Cerebellar nuclear complex (tissue), 1 donor: ENCODE data around the gene STAT5A.
"Not testable (repeated sequence)": the region's sequence is repeated elsewhere in the genome, so short reads cannot be mapped to it uniquely, and the experiment has no call there.

Source experiments
- DNase-seq, 2 experiments: peaks; one replicate each; lab custom pipeline; 2025; lab: John Stamatoyannopoulos, UW

Gene STAT5A

DNA sequence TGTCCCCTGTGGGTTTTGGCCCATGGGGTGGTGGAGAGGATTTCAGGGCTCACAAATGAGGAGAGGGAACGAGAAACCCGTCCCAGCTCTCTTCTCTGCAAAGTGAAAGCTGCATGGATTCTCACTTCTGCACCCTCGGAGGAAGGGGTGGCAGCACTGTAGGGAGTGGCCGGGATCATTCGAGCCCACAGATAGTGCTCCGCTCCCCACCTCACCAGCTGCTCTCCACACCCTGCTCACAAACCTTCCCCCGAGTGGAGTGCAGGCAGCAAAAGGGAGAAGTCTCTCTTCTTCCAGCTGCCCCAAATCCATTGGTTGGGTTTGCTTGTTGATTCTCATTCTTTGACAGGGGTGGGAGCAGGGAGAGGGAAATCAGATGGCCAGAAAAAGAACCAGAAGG lies 20.1 kb downstream of the STAT5A start:
- DNase-seq = no peak

DNA sequence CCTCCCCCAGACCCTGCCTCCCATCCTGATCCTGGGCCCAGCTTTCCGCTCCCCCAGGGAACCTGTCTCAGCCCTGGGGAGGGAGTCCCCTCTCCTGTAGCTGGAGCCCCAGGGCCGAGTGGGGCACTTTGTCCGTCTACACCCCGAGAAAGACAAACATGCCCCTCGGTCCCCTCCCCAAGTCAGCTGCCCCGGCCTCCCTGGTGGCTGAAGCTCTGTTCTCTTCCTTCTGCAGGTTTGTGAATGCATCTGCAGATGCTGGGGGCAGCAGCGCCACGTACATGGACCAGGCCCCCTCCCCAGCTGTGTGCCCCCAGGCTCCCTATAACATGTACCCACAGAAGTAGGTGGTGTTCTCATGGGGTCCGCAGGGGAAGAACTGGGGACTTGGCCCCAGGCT lies 20.8 kb downstream of the STAT5A start:
- no peak for DNase-seq

DNA sequence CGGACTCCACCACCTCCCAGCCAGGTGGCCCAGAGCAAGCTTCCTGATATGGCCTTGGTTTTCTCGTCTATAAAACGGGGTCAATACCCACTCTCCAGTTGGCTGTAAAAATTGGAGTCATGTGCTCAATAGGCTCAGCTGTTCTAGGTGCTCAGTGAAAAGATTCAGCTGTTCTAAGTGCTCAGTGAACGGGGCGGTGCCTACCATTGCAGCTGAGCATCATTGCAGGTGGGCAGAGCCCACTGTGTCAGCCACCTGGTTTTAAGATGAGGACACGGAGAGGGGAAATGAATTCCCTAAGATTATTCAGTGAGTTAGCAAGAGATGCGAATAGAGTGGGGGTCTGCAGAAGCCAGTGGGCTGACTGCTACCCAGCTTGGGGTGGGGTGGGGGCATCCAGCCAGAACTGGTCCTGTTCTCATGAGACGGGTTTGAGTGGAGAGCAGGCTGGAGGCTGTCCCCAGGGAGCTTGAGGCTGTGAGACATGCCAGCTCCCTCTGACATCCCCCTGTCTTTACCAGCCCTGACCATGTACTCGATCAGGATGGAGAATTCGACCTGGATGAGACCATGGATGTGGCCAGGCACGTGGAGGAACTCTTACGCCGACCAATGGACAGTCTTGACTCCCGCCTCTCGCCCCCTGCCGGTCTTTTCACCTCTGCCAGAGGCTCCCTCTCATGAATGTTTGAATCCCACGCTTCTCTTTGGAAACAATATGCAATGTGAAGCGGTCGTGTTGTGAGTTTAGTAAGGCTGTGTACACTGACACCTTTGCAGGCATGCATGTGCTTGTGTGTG lies 21.9 kb downstream of the STAT5A start:
- DNase-seq = no peak

DNA sequence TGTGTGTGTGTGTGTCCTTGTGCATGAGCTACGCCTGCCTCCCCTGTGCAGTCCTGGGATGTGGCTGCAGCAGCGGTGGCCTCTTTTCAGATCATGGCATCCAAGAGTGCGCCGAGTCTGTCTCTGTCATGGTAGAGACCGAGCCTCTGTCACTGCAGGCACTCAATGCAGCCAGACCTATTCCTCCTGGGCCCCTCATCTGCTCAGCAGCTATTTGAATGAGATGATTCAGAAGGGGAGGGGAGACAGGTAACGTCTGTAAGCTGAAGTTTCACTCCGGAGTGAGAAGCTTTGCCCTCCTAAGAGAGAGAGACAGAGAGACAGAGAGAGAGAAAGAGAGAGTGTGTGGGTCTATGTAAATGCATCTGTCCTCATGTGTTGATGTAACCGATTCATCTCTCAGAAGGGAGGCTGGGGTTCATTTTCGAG lies 22.5 kb downstream of the STAT5A start:
- DNase-seq = no peak

DNA sequence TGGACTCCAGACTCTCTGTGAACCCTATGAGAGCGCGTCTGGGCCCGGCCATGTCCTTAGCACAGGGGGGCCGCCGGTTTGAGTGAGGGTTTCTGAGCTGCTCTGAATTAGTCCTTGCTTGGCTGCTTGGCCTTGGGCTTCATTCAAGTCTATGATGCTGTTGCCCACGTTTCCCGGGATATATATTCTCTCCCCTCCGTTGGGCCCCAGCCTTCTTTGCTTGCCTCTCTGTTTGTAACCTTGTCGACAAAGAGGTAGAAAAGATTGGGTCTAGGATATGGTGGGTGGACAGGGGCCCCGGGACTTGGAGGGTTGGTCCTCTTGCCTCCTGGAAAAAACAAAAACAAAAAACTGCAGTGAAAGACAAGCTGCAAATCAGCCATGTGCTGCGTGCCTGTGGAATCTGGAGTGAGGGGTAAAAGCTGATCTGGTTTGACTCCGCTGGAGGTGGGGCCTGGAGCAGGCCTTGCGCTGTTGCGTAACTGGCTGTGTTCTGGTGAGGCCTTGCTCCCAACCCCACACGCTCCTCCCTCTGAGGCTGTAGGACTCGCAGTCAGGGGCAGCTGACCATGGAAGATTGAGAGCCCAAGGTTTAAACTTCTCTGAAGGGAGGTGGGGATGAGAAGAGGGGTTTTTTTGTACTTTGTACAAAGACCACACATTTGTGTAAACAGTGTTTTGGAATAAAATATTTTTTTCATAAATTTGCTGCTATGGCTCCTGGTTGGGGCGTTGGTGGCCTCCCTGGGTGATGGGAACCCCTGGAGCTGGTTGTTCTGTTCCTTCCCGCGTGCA lies 23.1 kb downstream of the STAT5A start:
- DNase-seq = no peak

DNA sequence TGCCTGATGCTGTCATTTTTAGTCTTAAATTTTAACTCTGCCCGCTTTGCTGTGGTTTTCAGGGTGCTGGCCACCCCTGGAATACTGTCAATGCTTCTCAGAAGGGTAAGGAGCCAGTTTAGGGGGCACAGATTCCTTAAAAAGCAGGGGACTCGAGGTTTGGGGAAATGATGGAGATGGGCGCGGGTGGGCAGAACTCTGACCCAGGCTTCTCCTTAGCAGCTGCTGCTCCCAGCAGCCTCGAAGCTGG lies 23.7 kb downstream of the STAT5A start:
- no peak for DNase-seq

DNA sequence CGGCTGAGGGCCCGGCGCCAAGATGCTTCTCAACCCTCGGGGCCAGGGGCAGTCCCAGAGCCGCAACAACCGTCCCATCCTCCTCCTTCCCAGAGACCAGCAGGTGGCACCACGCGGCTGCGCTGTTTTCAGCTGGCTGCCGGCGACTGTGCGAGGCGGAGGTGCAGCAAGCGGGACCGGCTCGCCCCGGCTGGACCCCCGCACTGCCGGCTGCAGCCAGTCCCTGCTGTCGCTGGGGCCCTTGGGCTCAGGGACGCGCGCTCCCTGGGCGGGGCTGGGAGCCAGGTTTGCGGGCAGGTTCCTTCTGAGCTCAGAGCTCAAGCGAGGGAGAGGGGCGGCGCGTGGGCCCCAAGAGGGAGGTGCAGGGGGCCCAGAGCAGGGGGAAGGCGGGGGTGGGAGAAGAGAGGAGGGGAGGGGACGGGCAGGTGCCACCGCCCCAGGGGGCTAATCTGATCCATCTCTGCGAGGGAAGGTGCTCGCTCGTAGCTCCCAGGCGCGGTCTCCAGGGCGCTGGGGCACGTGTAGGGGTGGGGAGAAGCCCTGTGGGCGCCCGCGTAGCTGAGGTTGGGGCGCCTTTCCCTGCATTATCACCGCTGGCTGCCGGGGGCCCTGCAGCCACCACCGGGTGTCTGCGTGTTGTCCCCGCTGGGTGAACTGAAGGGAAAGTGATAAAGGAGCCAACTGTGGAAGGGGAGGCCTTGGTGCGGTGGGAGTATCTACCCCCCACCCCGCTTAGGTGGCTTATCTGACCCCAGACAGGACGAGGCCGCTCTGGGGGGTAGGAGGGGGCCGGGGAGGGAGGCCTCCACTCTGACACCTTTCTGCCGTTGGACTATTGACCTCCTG lies 24.2 kb downstream of the STAT5A start:
- DNase-seq = peak in 1 of 2 experiments; percentile 34

DNA sequence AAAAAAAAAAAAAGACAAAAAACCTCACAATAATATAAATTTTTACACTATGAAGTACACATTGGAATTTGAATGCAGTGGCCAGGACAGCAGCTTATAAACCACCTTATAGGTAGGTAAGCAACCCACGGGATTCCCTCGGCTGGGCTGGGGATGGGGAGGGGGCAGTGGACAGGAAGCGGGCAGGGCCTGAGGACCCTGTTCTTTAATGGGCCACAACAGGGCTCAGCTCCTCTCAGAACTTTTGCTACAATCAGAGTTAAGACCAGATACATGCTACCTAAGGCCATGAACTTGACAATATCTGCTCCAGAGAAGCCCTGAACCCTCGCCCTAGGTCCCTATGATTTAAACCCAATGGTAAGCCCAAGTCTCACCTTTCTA lies 25.1 kb downstream of the STAT5A start:
- DNase-seq = no peak

DNA sequence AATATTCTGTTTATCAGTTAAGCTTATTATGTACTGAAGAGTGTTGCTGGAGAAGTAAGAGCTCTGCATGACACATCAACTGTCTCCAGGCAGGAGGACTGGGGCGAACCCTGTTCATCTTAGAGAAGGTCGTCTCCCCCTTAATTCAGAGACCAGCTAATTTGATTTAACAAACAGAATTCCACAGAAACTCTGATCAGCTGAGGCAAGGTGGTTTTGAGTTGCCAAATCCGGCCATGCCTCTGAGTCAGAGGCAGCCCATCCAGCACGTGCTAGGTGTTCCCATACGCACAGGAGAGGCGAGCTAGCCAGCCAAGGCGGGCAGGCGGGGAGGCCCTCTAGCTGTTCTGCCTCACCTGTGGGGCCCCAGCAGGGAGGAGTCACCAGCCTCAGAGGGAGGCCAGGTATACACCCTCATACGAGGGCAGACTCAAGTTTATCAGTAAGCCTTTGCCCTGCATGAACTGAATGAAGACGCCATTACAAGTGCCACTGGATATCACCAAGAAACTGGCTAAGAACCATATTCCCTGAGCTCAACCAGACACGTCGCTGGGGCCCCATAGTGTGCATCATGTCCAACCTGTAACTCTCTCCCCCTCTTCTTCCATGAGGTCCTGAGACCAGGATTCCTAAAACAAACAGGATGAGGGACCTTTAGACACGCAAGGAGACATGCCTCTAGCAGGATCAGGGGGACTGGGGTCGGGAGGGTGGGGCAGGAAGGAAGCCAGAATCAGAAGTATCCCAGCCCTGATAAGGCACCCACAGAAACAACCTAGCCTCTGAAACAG lies 25.7 kb downstream of the STAT5A start:
- no peak for DNase-seq

DNA sequence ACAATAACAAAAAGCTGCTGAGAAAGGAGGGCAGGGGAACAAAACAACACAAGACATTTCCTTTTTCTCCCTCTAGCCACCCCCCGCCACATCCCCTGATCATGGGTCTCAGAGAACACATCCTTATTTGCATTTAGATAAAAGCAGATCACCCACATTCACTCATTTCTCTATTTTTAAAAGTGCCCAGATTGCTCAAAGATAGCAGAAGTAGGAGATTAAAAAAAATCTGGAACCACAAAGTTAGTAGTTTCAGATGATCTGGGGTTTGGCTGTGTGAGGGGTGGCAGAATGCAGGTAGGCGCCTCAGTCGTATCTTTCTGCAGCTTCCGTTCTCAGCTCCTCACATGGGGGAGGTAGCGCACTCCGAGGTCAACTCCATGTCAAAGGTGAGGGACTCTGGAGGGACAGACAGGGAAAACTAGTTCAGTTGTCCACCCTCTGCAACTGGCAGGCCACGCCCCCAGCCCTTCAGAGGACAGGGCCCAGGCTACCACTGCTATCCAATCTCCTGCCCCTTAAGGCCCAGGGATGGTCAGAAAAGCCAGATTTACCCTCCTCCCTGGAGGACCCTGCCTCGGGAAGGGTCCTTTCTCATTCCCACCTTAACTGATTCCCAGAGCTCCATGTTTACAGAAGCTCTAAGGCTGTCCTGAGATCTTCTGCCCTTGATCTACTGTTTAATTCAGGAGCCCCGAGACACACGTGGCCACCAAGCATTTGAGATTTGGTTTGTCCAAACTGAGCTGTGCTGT lies 27.3 kb downstream of the STAT5A start:
- DNase-seq = no peak

DNA sequence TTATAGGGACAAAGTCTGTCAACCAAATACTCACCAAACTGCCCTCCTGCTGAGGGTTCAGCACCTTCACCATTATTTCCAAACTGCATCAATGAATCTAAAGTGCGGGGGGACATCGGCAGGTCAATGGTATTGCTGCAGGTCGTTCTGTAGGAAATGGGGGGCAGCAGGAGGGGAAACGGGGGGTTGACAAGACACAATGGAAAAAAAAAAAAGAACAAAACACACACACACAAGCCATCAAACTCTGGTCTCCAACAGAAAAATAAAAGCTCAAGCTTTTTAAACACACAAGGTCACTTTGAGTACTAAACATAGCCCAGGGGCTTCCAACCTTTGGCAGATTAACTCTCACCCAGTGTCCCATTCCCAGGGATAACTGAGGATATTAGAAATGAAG lies 28.5 kb downstream of the STAT5A start:
- no peak for DNase-seq

DNA sequence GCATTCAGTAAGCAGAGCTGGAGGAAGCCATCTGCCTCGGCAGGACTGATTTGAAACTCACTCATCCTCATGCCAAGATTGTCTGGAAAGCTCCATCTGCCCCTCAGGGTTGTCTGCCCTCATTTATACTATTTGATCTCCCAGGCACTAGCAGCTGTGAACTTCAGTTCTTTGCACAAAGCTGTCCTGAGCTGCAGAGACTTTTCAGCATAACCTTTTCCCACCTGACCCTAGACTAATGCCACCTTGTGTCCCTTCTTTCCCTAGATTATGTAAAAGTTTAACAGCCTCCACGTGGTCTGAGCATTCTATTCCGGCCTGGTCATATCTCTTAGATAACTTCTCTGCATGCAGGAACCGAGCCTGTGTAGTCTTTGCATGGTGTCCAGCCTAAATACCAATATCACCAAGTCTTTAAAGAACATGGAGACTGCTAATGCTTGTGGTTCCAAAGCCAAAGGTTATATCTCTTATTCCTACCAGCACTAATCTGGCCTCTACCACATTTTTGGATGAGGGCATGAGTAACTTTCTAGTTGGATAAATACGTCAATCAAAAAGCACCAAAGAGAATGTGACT lies 29.1 kb downstream of the STAT5A start:
- peak in 1 of 2 experiments; percentile 25 for DNase-seq

DNA sequence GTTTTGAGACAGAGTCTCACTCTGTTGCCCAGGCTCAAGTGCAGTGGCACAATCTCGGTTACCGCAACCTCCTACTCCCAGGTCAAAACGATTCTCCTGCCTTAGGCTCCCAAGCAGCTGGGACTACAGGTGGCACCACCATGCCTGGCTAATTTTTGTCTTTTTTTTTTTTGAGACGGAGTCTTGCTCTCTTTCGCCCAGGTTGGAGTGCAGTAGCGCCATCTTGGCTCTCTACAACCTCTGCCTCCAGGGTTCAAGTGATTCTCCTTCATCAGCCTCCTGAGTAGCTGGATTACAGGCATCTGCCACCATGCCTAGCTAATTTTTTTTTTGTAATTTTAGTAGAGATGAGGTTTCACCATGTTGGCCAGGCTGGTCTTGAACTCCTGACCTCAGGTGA lies 29.7 kb downstream of the STAT5A start:
- DNase-seq = not testable (repeated sequence)

DNA sequence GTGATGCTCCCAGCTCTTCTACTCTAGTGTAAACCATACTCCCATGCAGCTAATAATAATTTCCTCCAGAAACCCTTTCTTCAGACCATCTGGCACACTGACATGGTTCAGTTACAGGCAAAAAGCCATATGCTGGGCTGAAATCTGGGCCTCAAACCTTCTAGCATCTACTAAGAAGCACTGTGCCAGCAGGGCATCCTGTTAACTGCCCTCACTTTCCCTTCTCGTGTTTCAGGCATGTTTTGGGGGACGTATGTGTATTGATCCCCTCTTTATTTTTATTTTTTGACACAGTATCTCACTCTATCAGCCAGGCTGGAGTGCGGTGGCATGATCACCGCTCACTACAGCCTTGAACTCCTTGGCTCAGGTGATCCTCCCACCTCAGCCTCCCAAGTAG lies 33.3 kb downstream of the STAT5A start:
- DNase-seq = peak; percentile 35 to 73

DNA sequence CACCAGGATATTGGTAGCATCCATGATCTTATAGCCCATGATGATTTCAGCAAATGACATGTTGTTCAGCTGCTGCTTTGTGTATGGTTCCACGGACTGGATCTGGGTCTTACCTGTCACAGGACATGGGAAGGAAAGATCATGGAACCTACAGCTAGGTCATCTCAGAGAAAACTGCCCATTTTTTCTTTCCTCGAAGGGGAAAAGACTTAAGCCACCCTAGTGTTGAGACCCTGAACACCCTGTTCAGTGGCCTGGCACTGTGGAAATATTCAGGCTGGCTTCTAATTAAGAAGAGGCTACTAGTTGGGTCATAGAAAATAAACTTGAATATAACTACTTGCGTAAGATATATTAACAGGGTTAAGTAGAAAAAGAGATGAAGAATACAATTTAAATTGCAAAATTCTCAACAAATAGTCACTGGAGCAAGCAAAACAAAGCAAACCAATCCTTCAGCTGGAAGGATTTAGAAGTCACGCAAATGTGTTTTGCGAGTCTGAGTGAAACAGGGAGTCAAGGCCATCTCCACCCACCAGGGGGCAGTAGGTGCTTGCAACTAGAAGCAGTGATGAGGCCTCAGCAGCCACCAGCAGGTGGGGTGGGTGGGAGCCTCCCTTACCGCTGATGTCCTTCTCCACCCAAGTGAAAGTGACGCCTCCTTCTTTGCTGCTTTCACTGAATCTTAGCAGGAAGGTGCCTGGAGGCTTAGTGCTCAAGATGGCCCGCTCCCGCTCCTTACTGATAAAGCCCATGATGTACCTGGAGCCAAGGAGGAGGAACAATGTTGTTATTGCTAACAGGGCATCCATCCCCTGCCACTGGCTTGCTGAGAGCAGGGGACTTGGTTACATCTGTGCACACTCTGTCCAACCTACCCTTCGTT lies 34.3 kb downstream of the STAT5A start:
- DNase-seq = peak; percentile 31 to 58

DNA sequence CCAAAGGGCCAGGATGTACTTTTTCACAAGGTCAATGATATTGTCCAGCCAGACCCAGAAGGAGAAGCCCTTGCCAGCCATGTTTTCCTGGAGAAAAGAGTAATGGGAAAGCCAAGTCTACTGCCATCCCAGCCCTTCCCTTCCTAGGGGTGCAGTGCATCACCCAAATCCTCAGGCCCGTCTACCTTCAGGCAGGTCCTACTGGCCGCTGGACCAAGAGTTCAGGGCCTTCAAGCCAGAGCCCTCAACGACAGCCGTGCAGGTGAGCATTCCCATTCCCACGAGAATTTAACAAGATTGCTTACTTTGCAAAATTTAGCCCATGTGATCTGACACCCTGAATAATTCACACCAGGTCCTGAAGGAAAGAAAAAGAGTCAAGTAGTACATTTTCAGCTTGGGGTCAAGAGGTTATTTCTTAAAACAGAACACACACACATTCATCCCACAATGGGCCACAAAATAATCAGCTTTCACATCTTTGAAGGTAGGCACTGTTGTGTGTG lies 35.0 kb downstream of the STAT5A start:
- no peak for DNase-seq

DNA sequence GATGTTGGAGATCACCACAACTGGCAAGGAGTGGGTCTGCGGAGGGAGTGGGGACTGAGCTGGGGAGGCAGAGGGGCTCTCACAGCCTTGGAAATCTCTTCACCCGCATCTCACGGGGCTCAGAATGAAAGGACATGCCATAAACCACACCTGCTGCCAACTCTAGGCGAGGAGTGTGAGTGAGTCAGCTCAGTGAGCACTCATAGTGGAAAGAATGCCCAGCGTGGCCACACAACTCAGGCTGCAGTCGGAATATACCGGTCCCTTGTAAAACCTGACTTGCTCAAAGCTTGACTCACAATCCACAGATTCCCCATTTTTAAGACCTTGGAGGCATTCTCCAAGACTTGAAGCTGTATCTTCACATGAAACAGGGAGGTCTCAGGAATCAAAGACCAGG lies 36.7 kb downstream of the STAT5A start:
- DNase-seq = no peak

DNA sequence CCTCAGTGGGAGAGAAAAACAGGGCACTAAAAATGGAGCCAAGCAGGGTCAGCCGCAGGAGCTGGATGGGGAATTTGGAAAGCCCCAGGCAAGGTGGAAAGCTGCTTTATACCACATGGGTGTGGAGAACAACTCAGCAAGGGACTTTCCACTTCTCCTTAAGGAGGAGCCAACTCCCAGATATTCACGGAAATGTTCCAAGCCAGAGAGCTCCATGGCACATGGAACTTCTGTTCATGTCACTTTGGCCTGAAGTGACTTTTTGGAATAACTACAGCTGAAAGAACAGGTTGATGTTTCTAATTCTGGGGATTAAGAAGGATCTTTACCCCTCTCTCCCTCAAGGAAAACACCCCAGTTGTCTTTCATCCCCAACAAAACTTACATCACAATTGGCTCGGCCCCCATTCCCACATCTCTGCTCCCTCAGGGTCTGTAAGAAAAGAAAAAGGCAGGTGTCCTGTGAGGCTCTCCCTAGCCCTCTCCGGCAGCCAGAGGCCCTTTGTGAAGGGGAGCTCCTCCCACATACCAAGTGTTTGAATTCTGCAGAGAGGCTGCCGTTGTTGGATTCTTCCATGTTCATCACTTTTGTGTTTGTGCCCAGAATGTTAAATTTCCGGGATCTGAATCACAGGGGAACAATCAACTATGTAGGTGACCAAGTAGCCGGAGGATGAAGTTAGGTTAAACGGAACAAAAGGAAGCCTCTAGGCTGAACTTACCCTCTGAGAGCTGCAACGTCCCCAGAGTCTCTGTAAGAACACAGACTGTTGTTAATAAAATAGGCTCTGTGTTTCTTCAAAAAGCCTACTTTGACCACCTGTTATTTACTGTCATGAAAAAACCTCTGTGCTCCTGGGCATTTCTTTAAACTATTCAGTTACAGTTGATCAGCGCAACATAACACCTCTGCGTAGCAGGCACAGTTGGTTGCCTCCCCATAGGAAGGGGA lies 41.0 kb downstream of the STAT5A start:
- no peak for DNase-seq
